ENCODE results near the gene GRIK4.

The GRIK4 gene

GRCh38 chr11:120801801-120802689 lies 290.5 kb downstream of the GRIK4 start:
- peak; percentile 96 for TF ChIP-seq CTCF (IDR thresholded peaks at IDR 0.05; ENCODE audit: low read depth, low read length)
- in situ Hi-C loops (cut with HindIII; ENCODE audit: low sequenced_read_pairs): no loop called here
- peak; percentile 54 for DNase-seq (ENCODE audit: low read depth, low spot score)
- no peak overlapping the region for H3K4me3 ChIP-seq (ENCODE audit: low read depth, low read length)

- in situ Hi-C loops (cut with HindIII; ENCODE audit: low sequenced_read_pairs): no loop called here
- DNase-seq (ENCODE audit: low read depth, low spot score): peak; percentile 12
- TF ChIP-seq CTCF (IDR thresholded peaks at IDR 0.05; ENCODE audit: low read depth, low read length): no peak
- no peak overlapping the region for H3K4me3 ChIP-seq (ENCODE audit: low read depth, low read length)
Observed at GRCh38 chr11:120805960-120806555, 294.5 kb downstream of the GRIK4 start.

- DNase-seq (ENCODE audit: low read depth, low spot score): peak; percentile 95
- in situ Hi-C loops (cut with HindIII; ENCODE audit: low sequenced_read_pairs): no loop called here
- no peak for TF ChIP-seq CTCF (IDR thresholded peaks at IDR 0.05; ENCODE audit: low read depth, low read length)
- H3K4me3 ChIP-seq (ENCODE audit: low read depth, low read length): no peak overlapping the region
Observed at GRCh38 chr11:120807414-120808150, 296.0 kb downstream of the GRIK4 start.

GRCh38 chr11:120808616-120809050 lies 297.1 kb downstream of the GRIK4 start:
- no peak for TF ChIP-seq CTCF (IDR thresholded peaks at IDR 0.05; ENCODE audit: low read depth, low read length)
- in situ Hi-C loops (cut with HindIII; ENCODE audit: low sequenced_read_pairs): no loop called here
- peak; percentile 10 for DNase-seq (ENCODE audit: low read depth, low spot score)
- no peak overlapping the region for H3K4me3 ChIP-seq (ENCODE audit: low read depth, low read length)

GRCh38 chr11:120810251-120810650 lies 298.7 kb downstream of the GRIK4 start:
- no peak overlapping the region for H3K4me3 ChIP-seq (ENCODE audit: low read depth, low read length)
- DNase-seq (ENCODE audit: low read depth, low spot score): peak; percentile 15
- in situ Hi-C loops (cut with HindIII; ENCODE audit: low sequenced_read_pairs): no loop called here
- TF ChIP-seq CTCF (IDR thresholded peaks at IDR 0.05; ENCODE audit: low read depth, low read length): no peak

GRCh38 chr11:120811199-120811598 lies 299.7 kb downstream of the GRIK4 start:
- H3K4me3 ChIP-seq (ENCODE audit: low read depth, low read length): no peak overlapping the region
- in situ Hi-C loops (cut with HindIII; ENCODE audit: low sequenced_read_pairs): no loop called here

More at GRCh38 chr11:120811199-120811598, 299.7 kb downstream of the GRIK4 start:
- DNase-seq (ENCODE audit: low read depth, low spot score): no peak
- TF ChIP-seq CTCF (IDR thresholded peaks at IDR 0.05; ENCODE audit: low read depth, low read length): no peak

Measured in astrocyte of the spinal cord (primary cell).